Measurements from ENCODE around the gene PDZRN3. TPM values are rescaled to one million over a fixed set of nuclear protein-coding genes. Genes with fewer than 3 reads are reported as not detected.

PDZRN3 gene
- total RNA-seq, 2 donors from 2014 or later, result 6.1 to 10.4 TPM

DNA sequence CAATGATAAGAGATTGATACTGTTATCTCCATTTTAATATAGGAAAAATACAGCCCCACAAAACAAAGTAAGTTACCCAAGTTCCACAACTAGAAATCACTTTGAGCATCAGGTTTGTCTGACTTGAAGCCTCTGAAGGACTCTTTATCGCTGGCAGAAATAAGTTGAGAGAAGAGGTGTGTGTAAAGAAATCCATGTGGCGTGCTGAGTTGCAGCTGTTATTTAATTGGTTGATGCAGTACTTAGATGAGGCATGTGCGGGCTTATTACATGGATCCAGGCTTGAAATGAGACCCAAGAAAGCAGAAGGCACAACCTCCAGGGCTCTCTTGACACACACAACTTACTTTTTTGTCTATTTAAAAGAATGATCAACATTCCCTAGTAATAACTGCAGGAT, 221.3 kb downstream of the PDZRN3 start:
- Histone ChIP-seq H3K4me1 (ENCODE audit: control insufficient read depth, insufficient read depth, low read length) (peaks cover 9% of the 10 kb centered on the region), H3K4me3 (ENCODE audit: low read length) (no peak overlapping the region), H3K36me3 (ENCODE audit: control insufficient read depth, insufficient read depth, low read length) (peaks cover 49% of the 10 kb centered on the region), H3K27me3 (ENCODE audit: control insufficient read depth, insufficient read depth, low read length, poor library complexity, severe bottlenecking) (no peaks in the 10 kb centered on the region), H3K27ac (ENCODE audit: low read depth, low read length) (no peak overlapping the region), H3K9me3 (ENCODE audit: control insufficient read depth, low read length) (no peaks in the 10 kb centered on the region), H3K9ac (ENCODE audit: extremely low read depth, low read length, poor library complexity, severe bottlenecking) (no peak overlapping the region)
- Mint-ChIP-seq H3K9me3 (no peaks in the 10 kb centered on the region), H3K4me3 (no peak overlapping the region), H3K27ac (no peak overlapping the region), H3K36me3 (ENCODE audit: low read depth) (peaks cover 12% of the 10 kb centered on the region), H3K4me1 (peaks cover 23% of the 10 kb centered on the region), H3K27me3 (ENCODE audit: insufficient read depth) (no peaks in the 10 kb centered on the region)
- TF ChIP-seq, protein P1, sequence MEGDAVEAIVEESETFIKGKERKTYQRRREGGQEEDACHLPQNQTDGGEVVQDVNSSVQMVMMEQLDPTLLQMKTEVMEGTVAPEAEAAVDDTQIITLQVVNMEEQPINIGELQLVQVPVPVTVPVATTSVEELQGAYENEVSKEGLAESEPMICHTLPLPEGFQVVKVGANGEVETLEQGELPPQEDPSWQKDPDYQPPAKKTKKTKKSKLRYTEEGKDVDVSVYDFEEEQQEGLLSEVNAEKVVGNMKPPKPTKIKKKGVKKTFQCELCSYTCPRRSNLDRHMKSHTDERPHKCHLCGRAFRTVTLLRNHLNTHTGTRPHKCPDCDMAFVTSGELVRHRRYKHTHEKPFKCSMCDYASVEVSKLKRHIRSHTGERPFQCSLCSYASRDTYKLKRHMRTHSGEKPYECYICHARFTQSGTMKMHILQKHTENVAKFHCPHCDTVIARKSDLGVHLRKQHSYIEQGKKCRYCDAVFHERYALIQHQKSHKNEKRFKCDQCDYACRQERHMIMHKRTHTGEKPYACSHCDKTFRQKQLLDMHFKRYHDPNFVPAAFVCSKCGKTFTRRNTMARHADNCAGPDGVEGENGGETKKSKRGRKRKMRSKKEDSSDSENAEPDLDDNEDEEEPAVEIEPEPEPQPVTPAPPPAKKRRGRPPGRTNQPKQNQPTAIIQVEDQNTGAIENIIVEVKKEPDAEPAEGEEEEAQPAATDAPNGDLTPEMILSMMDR (conservative IDR thresholded peaks at IDR 0.05), result no peak
- no peak for DNase-seq
- WGBS, 2 experiments (ENCODE audit: insufficient coverage in 1 of 2, insufficient read length in 1 of 2), result 95 to 100% methylated on average over 1 to 3 of the region's 3 CpGs

- no peak for DNase-seq
- Histone ChIP-seq H3K27me3 (ENCODE audit: control insufficient read depth, insufficient read depth, low read length, poor library complexity, severe bottlenecking) (no peaks in the 10 kb centered on the region), H3K4me3 (ENCODE audit: low read length) (no peak overlapping the region), H3K36me3 (ENCODE audit: control insufficient read depth, insufficient read depth, low read length) (peaks cover 63% of the 10 kb centered on the region), H3K4me1 (ENCODE audit: control insufficient read depth, insufficient read depth, low read length) (peaks cover 13% of the 10 kb centered on the region), H3K9ac (ENCODE audit: extremely low read depth, low read length, poor library complexity, severe bottlenecking) (no peak overlapping the region), H3K9me3 (ENCODE audit: control insufficient read depth, low read length) (no peaks in the 10 kb centered on the region), H3K27ac (ENCODE audit: low read depth, low read length) (no peak overlapping the region)
- Mint-ChIP-seq H3K4me3 (no peak overlapping the region), H3K27ac (no peak overlapping the region), H3K27me3 (ENCODE audit: insufficient read depth) (no peaks in the 10 kb centered on the region), H3K4me1 (peaks cover 26% of the 10 kb centered on the region), H3K36me3 (ENCODE audit: low read depth) (peaks cover 12% of the 10 kb centered on the region), H3K9me3 (no peaks in the 10 kb centered on the region)
- TF ChIP-seq, protein P1 (conservative IDR thresholded peaks at IDR 0.05), result no peak
- WGBS, 2 experiments (ENCODE audit: insufficient coverage in 1 of 2, insufficient read length in 1 of 2), result 83 to 94% methylated on average over 6 to 7 of the region's 7 CpGs
Measured at GRCh38 chr3:73401616-73402279, 223.0 kb downstream of the PDZRN3 start.

DNA sequence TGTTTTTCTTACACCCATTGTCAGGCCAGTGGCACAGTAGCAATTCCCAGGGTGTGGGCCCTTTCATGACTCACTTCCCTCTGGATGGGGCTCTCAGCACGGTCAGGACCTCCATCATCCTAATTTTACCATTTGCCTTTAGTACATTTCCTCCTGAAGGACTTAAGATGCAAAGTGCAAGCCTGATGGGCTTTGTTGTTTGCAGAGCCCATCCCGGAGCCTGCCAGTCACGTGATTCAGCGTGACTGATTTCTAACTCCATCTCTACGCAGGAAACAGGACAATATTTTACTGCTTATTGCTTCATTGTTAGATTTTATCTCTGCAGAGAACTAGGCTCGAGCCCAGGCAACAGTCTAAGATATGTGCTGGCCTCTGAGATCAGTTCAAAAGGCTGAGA, 223.7 kb downstream of the PDZRN3 start:
- no peak overlapping the region for H3K9ac ChIP-seq (ENCODE audit: extremely low read depth, low read length, poor library complexity, severe bottlenecking)
- peaks cover 13% of the 10 kb centered on the region for H3K4me1 ChIP-seq (ENCODE audit: control insufficient read depth, insufficient read depth, low read length)
- TF ChIP-seq, protein P1 (conservative IDR thresholded peaks at IDR 0.05), result no peak
- no peaks in the 10 kb centered on the region for H3K9me3 ChIP-seq (ENCODE audit: control insufficient read depth, low read length)
- H3K27ac ChIP-seq (ENCODE audit: low read depth, low read length), result no peak overlapping the region
- Mint-ChIP-seq H3K9me3 (no peaks in the 10 kb centered on the region), H3K4me1 (peaks cover 26% of the 10 kb centered on the region), H3K36me3 (ENCODE audit: low read depth) (peaks cover 12% of the 10 kb centered on the region), H3K27me3 (ENCODE audit: insufficient read depth) (no peaks in the 10 kb centered on the region), H3K27ac (no peak overlapping the region), H3K4me3 (no peak overlapping the region)
- WGBS, 2 experiments (ENCODE audit: insufficient coverage in 1 of 2, insufficient read length in 1 of 2), result 88 to 96% methylated on average over 4 to 6 of the region's 6 CpGs
- H3K4me3 ChIP-seq (ENCODE audit: low read length), result no peak overlapping the region
- DNase-seq, result no peak
- H3K36me3 ChIP-seq (ENCODE audit: control insufficient read depth, insufficient read depth, low read length), result peaks cover 69% of the 10 kb centered on the region
- no peaks in the 10 kb centered on the region for H3K27me3 ChIP-seq (ENCODE audit: control insufficient read depth, insufficient read depth, low read length, poor library complexity, severe bottlenecking)

All from endodermal cell (in vitro differentiated cells).